Lower leg skin (tissue), 3 donors: Measurements from ENCODE around the gene CFAP299.

Experiments
- POLR2A ChIP-seq, 2 donors: fragments of 450-650 bp; IDR thresholded peaks; one replicate each; pipeline ENCODE4 v1.6.1; 2016 to 2017; ENCODE audit warnings: antibody characterized with exemption in 2 of 2, mild to moderate bottlenecking in 1 of 2, moderate library complexity in 1 of 2
- TF ChIP-seq, protein P1 (sequence below), 3 donors: fragments of 450-650 bp; IDR thresholded peaks; one replicate each; pipeline ENCODE4 v1.5.1; 2016; ENCODE audit warnings: antibody characterized with exemption in 3 of 3, mild to moderate bottlenecking in 3 of 3, moderate library complexity in 2 of 3

DNA sequence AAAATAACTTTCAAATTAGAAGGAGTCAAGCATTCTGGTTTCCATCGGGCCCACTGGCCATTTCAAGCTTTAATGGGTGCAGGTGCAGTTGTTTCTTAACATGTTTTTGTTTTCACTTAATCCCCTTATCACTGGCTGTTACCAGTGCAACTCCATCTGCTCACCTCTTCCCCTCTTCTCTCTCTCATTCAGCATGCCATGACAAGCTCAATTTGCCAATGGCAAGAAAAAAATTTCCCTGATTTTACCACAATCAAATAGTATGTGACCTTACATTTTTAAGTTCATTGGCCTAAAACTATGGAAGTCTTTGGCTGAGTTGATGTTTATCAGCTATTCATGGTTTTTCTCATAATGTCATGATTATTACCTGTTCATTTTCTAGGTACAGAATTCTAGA lies 395.9 kb downstream of the CFAP299 start:
- TF ChIP-seq, protein P1, sequence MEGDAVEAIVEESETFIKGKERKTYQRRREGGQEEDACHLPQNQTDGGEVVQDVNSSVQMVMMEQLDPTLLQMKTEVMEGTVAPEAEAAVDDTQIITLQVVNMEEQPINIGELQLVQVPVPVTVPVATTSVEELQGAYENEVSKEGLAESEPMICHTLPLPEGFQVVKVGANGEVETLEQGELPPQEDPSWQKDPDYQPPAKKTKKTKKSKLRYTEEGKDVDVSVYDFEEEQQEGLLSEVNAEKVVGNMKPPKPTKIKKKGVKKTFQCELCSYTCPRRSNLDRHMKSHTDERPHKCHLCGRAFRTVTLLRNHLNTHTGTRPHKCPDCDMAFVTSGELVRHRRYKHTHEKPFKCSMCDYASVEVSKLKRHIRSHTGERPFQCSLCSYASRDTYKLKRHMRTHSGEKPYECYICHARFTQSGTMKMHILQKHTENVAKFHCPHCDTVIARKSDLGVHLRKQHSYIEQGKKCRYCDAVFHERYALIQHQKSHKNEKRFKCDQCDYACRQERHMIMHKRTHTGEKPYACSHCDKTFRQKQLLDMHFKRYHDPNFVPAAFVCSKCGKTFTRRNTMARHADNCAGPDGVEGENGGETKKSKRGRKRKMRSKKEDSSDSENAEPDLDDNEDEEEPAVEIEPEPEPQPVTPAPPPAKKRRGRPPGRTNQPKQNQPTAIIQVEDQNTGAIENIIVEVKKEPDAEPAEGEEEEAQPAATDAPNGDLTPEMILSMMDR (IDR thresholded peaks at IDR 0.05): no peak
- TF ChIP-seq POLR2A (IDR thresholded peaks at IDR 0.05): no peak
